Activated B cell treated with CpG ODN at 0.5 μM for 24 hours (primary cell): Measurements from ENCODE around the gene GPR180. TPM values are rescaled to one million over a fixed set of nuclear protein-coding genes. Genes with fewer than 3 reads are reported as not detected.
"Not testable (repeated sequence)": the region's sequence is repeated elsewhere in the genome, so short reads cannot be mapped to it uniquely, and the experiment has no call there.

Source experiments
- ATAC-seq: fragments of 200-7000 bp; cut with Tn5 transposase; one replicate; pipeline ENCODE4 v1.10.0; 2021; ENCODE audit warnings: low read depth, mild to moderate bottlenecking, moderate library complexity
- CTCF ChIA-PET: fragments of 350-600 bp; sonication (Branson Sonifier 250); formaldehyde crosslinking; loops from one replicate; lab custom pipeline; 2021; ENCODE audit warnings: antibody characterized with exemption; lab: Charles Lee
- POLR2A ChIA-PET: fragments of 350-600 bp; sonication (Branson Sonifier 250); formaldehyde crosslinking; loops from one replicate; lab custom pipeline; 2021; ENCODE audit warnings: antibody characterized with exemption; lab: Charles Lee
- DNase-seq: peaks from one replicate; pipeline ENCODE4 v3.0.0; 2022
- H3K27ac Mint-ChIP-seq: one replicate; pipeline ENCODE4 v1.8.0; 2020; ENCODE audit warnings: mixed read lengths
- H3K27me3 Mint-ChIP-seq: one replicate; pipeline ENCODE4 v1.8.0; 2021; ENCODE audit warnings: mixed read lengths
- H3K36me3 Mint-ChIP-seq: one replicate; pipeline ENCODE4 v1.8.0; 2021; ENCODE audit warnings: low read depth, mixed read lengths
- H3K4me1 Mint-ChIP-seq: one replicate; pipeline ENCODE4 v1.8.0; 2021; ENCODE audit warnings: mixed read lengths
- H3K4me3 Mint-ChIP-seq: one replicate; pipeline ENCODE4 v1.8.0; 2020; ENCODE audit warnings: mild to moderate bottlenecking, mixed read lengths
- H3K9me3 Mint-ChIP-seq: one replicate; pipeline ENCODE4 v1.8.0; 2020; ENCODE audit warnings: mixed read lengths
- CTCF ChIP-seq: fragments of 200-600 bp; IDR thresholded peaks from one replicate; pipeline ENCODE4 v1.8.0; 2022; ENCODE audit warnings: antibody characterized with exemption, mild to moderate bottlenecking
- intact Hi-C: fragments of 100-400 bp; cut with micrococcal nuclease; formaldehyde crosslinking; loops from one replicate; pipeline ENCODE4 v1.15.1; 2024
- total RNA-seq: library from RNA; stranded (reverse); gene quantifications from 2 replicates; pipeline ENCODE4 v1.2.3, GENCODE V29; 2022

The GPR180 gene
- total RNA-seq, 1 donor from 2014 or later = 5.1 TPM

- Mint-ChIP-seq H3K4me1 (no peaks in the 10 kb centered on the region), H3K36me3 (peaks cover 22% of the 10 kb centered on the region), H3K4me3 (no peak overlapping the region), H3K9me3 (no peaks in the 10 kb centered on the region), H3K27ac (no peak overlapping the region), H3K27me3 (no peaks in the 10 kb centered on the region)
- POLR2A ChIA-PET = no interaction called here
- TF ChIP-seq CTCF = no peak
- ATAC-seq = no peak
- intact Hi-C loops = no loop called here
- no peak for DNase-seq
- CTCF ChIA-PET = interaction anchor here (1.4 kb wide), 1 partner anchor 15 kb away, joined by 3 read pairs; no protein-coding TSS in a partner anchor
Observed at GRCh38 chr13:94632226-94632980, 30.7 kb downstream of the GPR180 start.

- DNase-seq, CTCF ChIA-PET, intact Hi-C loops, H3K4me3 Mint-ChIP-seq, POLR2A ChIA-PET, H3K27ac Mint-ChIP-seq, H3K4me1 Mint-ChIP-seq, H3K36me3 Mint-ChIP-seq, H3K27me3 Mint-ChIP-seq, H3K9me3 Mint-ChIP-seq, ATAC-seq: not testable (repeated sequence)
Observed at GRCh38 chr13:94636096-94636495, 34.4 kb downstream of the GPR180 start.

GRCh38 chr13:94636942-94637578 is 35.4 kb downstream of the GPR180 start:
- Mint-ChIP-seq H3K4me1 (no peaks in the 10 kb centered on the region), H3K27ac (no peak overlapping the region), H3K27me3 (no peaks in the 10 kb centered on the region), H3K4me3 (no peak overlapping the region), H3K36me3 (peaks cover 4% of the 10 kb centered on the region), H3K9me3 (peaks cover 2% of the 10 kb centered on the region)
- ChIA-PET CTCF (no interaction called here), POLR2A (no interaction called here)
- intact Hi-C loops = no loop called here
- DNase-seq = no peak
- TF ChIP-seq CTCF = no peak
- no peak for ATAC-seq

- CTCF ChIA-PET, H3K27me3 Mint-ChIP-seq, H3K4me3 Mint-ChIP-seq, ATAC-seq, DNase-seq, H3K27ac Mint-ChIP-seq, POLR2A ChIA-PET, H3K36me3 Mint-ChIP-seq, H3K4me1 Mint-ChIP-seq, H3K9me3 Mint-ChIP-seq, intact Hi-C loops: not testable (repeated sequence)
Observed at GRCh38 chr13:94637677-94638076, 36.0 kb downstream of the GPR180 start.

- CTCF ChIA-PET = no interaction called here
- Mint-ChIP-seq H3K27ac (no peak overlapping the region), H3K4me3 (no peak overlapping the region), H3K9me3 (peaks cover 2% of the 10 kb centered on the region), H3K27me3 (no peaks in the 10 kb centered on the region), H3K36me3 (no peaks in the 10 kb centered on the region), H3K4me1 (no peaks in the 10 kb centered on the region)
- intact Hi-C loops = no loop called here
- POLR2A ChIA-PET = interaction anchor here (1.1 kb wide), 1 partner anchor 10 kb away, joined by 7 read pairs; no protein-coding TSS in a partner anchor
- no peak for TF ChIP-seq CTCF
- ATAC-seq (no peak), DNase-seq (no peak)
Observed at GRCh38 chr13:94640721-94641120, 39.1 kb downstream of the GPR180 start.

GRCh38 chr13:94641409-94641941 is 39.8 kb downstream of the GPR180 start:
- H3K9me3 Mint-ChIP-seq = peaks cover 2% of the 10 kb centered on the region
- H3K27ac Mint-ChIP-seq = no peak overlapping the region
- no peaks in the 10 kb centered on the region for H3K36me3 Mint-ChIP-seq
- no peak overlapping the region for H3K4me3 Mint-ChIP-seq
- ChIA-PET POLR2A (interaction anchor here (1.1 kb wide), 1 partner anchor 9 kb away, joined by 7 read pairs; no protein-coding TSS in a partner anchor), CTCF (no interaction called here)
- no peak for ATAC-seq
- TF ChIP-seq CTCF = no peak
- no peaks in the 10 kb centered on the region for H3K4me1 Mint-ChIP-seq
- no peak for DNase-seq
- H3K27me3 Mint-ChIP-seq = no peaks in the 10 kb centered on the region
- intact Hi-C loops = no loop called here
